DOHH2 (cell line): Measurements from ENCODE around the gene NUTM2D.
"Not testable (repeated sequence)": the region's sequence is repeated elsewhere in the genome, so short reads cannot be mapped to it uniquely, and the experiment has no call there.

Source experiments
- H3F3A ChIP-seq: fragments of 200-600 bp; sonication (generic), shearing (Covaris generic); 2 replicates; pipeline ENCODE4 v1.6.0; 2016; ENCODE audit warnings: antibody characterized with exemption, mild to moderate bottlenecking; ENCODE audit not compliant: control insufficient read depth, insufficient read depth
- H3K27ac ChIP-seq: fragments of 200-600 bp; sonication (generic); 2 replicates; pipeline ENCODE4 v1.5.1; 2014; ENCODE audit warnings: low read depth, mild to moderate bottlenecking, low read length, moderate library complexity
- H3K27me3 ChIP-seq: fragments of 200-600 bp; sonication (generic); 2 replicates; pipeline ENCODE4 v1.6.1; 2014; ENCODE audit warnings: mild to moderate bottlenecking, low read length, mixed read lengths; ENCODE audit not compliant: control insufficient read depth
- H3K36me3 ChIP-seq: fragments of 200-600 bp; sonication (generic); 2 replicates; pipeline ENCODE4 v1.6.1; 2014; ENCODE audit warnings: mild to moderate bottlenecking, low read length, moderate library complexity, mixed read lengths; ENCODE audit not compliant: control insufficient read depth
- H3K4me1 ChIP-seq: fragments of 200-600 bp; sonication (generic); 2 replicates; pipeline ENCODE4 v1.6.1; 2014; ENCODE audit warnings: mild to moderate bottlenecking, low read length, mixed read lengths; ENCODE audit not compliant: control insufficient read depth
- H3K4me2 ChIP-seq: fragments of 200-600 bp; sonication (generic); 2 replicates; pipeline ENCODE4 v1.6.0; 2014; ENCODE audit warnings: mild to moderate bottlenecking, low read length, moderate library complexity
- H3K4me3 ChIP-seq: fragments of 200-600 bp; sonication (generic); 2 replicates; pipeline ENCODE4 v1.5.1; 2014; ENCODE audit warnings: mild to moderate bottlenecking, low read length, mixed read lengths
- H3K79me2 ChIP-seq: fragments of 200-600 bp; sonication (generic); 2 replicates; pipeline ENCODE4 v1.6.1; 2014; ENCODE audit warnings: mild to moderate bottlenecking, low read length, mixed read lengths; ENCODE audit not compliant: control insufficient read depth
- H3K9me2 ChIP-seq: fragments of 200-600 bp; sonication (generic); replicated peaks from 2 replicates; pipeline ENCODE4 v1.6.1; 2014; ENCODE audit warnings: mild to moderate bottlenecking, low read length, mixed read lengths; ENCODE audit not compliant: control insufficient read depth
- H3K9me3 ChIP-seq: fragments of 200-600 bp; sonication (generic); 2 replicates; pipeline ENCODE4 v1.6.1; 2014; ENCODE audit warnings: antibody characterized with exemption, low read length, mixed read lengths; ENCODE audit not compliant: control insufficient read depth, insufficient read depth
- H4K20me1 ChIP-seq: fragments of 200-600 bp; sonication (generic); 2 replicates; pipeline ENCODE4 v1.6.0; 2014; ENCODE audit warnings: low read depth, mild to moderate bottlenecking, antibody characterized with exemption, low read length, moderate library complexity; ENCODE audit not compliant: control insufficient read depth, insufficient read depth
- CTCF ChIP-seq: fragments of 200-600 bp; sonication (generic); IDR thresholded peaks from one replicate; pipeline ENCODE4 v1.5.1; 2014; ENCODE audit warnings: antibody characterized with exemption, mild to moderate bottlenecking, low read depth, low read length; ENCODE audit not compliant: poor library complexity, severe bottlenecking

NUTM2D gene

DNA sequence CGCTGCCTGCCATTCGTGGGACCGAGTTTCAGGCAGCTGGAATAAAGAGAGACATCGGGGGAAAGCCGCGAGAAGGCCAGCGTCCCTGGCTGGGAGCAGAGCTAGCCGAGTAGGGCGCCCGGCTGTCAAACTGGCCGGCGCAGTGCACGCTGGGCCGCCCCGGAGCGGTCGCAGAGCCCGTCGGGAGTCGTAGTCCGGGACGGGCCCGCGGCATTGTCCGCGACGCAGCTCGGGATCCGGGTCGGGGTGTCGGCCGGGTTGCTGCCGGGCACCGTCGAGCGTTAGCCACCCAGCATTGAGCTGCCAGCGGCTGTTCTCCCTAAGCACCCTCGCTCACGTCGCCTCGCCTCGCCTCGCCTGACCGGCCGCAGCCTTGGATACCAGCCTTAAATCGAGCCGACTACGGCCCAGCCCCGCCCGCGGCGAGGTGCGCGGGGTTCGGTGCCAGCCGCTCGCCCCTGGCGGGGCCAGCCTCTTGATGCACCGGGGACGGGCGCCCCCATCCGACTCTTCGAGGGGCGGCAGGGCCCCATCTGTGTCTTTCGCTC is 14.8 kb upstream of the NUTM2D start:
- not testable (repeated sequence) for H4K20me1 ChIP-seq, H3F3A ChIP-seq, H3K27me3 ChIP-seq, H3K9me3 ChIP-seq, H3K36me3 ChIP-seq, H3K4me1 ChIP-seq, H3K9me2 ChIP-seq
- peaks cover 40% of the 10 kb centered on the region for H3K79me2 ChIP-seq
- H3K4me3 ChIP-seq: peak overlapping the region; percentile 74
- H3K4me2 ChIP-seq: peak overlapping the region; percentile 27; the same call in 1 of the 2 replicates
- TF ChIP-seq CTCF: peak; percentile 29
- peak overlapping the region; percentile 67 for H3K27ac ChIP-seq

DNA sequence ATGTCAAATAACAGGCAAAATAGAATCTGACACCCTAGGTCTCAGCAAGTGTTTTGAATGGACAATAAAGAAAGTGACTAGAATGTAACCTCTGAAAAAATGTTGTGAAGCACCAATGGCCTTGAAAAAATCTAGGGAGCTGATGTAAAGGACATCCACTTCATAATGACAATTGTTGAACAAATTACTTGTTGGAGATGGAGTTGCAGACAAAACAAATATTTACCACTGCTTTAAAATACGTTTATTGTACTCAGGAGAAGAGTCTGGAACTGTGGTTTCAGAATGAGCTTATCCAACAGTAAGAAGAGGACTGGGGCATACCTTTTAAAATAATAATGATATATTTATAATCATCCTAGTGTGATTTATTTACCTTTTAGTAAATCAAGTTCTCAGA is 11.8 kb upstream of the NUTM2D start:
- not testable (repeated sequence) for H3K9me3 ChIP-seq, H3K4me3 ChIP-seq, H3K4me1 ChIP-seq, H4K20me1 ChIP-seq, H3K36me3 ChIP-seq, H3F3A ChIP-seq, H3K27me3 ChIP-seq, H3K27ac ChIP-seq, H3K9me2 ChIP-seq, H3K4me2 ChIP-seq
- H3K79me2 ChIP-seq: peaks cover 17% of the 10 kb centered on the region

DNA sequence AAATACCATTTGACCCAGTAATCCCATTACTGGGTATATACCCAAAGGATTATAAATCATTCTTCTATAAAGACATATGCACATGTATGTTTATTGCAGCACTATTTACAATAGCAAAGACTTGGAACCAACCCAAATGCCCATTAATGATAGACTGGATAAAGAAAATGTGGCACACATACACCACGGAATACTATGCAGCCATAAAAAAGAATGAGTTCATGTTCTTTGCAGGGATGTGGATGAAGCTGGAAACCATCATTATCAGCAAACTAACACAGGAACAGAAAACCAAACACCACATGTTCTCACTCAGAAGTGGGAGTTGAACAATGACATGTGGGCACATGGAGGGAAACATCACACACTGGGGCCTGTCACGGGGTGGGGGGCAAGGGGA is 7.4 kb upstream of the NUTM2D start:
- not testable (repeated sequence) for H3K27me3 ChIP-seq, H3K4me1 ChIP-seq, H3K4me2 ChIP-seq, H3F3A ChIP-seq, H4K20me1 ChIP-seq, H3K36me3 ChIP-seq, H3K79me2 ChIP-seq, H3K9me2 ChIP-seq, H3K4me3 ChIP-seq, H3K9me3 ChIP-seq, H3K27ac ChIP-seq

- H3K79me2 ChIP-seq, H3K27ac ChIP-seq, H3K4me3 ChIP-seq, H3F3A ChIP-seq, H3K9me2 ChIP-seq, H4K20me1 ChIP-seq, H3K36me3 ChIP-seq, H3K4me2 ChIP-seq, H3K9me3 ChIP-seq, H3K27me3 ChIP-seq, H3K4me1 ChIP-seq: not testable (repeated sequence)
These were observed 4.7 kb upstream of the NUTM2D start for GRCh38 chr10:87352825-87353224.

DNA sequence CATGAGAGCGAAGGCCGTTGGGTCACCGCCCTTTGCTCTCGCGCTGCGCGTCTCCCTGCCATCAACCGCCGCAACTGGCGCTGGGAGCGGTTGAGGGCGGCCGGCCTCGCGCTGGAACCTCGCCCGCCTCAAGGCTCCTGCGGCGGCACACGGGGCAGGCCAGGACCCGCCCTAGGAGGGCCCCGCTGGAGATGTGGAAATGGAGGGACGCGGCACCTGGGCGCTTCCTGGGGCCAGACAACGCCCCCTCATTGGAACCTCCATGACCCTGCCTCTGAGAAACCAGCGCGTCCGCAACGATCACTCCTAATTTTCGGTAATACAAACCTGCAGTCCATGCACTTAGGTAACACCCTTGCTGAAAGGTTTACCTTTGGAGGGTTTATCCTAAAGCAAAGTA is 2.4 kb upstream of the NUTM2D start:
- H3K9me2 ChIP-seq, H3K36me3 ChIP-seq, H4K20me1 ChIP-seq, H3K4me1 ChIP-seq, H3K27ac ChIP-seq, H3K4me3 ChIP-seq, H3K9me3 ChIP-seq, H3F3A ChIP-seq, H3K27me3 ChIP-seq, H3K79me2 ChIP-seq, H3K4me2 ChIP-seq: not testable (repeated sequence)

- not testable (repeated sequence) for H4K20me1 ChIP-seq, H3K4me1 ChIP-seq, H3K36me3 ChIP-seq, H3K4me3 ChIP-seq, H3K4me2 ChIP-seq, H3K9me3 ChIP-seq, H3K9me2 ChIP-seq, H3K27me3 ChIP-seq, H3F3A ChIP-seq, H3K79me2 ChIP-seq, H3K27ac ChIP-seq
These were observed 615 bp downstream of the NUTM2D start for GRCh38 chr10:87358159-87358558.

DNA sequence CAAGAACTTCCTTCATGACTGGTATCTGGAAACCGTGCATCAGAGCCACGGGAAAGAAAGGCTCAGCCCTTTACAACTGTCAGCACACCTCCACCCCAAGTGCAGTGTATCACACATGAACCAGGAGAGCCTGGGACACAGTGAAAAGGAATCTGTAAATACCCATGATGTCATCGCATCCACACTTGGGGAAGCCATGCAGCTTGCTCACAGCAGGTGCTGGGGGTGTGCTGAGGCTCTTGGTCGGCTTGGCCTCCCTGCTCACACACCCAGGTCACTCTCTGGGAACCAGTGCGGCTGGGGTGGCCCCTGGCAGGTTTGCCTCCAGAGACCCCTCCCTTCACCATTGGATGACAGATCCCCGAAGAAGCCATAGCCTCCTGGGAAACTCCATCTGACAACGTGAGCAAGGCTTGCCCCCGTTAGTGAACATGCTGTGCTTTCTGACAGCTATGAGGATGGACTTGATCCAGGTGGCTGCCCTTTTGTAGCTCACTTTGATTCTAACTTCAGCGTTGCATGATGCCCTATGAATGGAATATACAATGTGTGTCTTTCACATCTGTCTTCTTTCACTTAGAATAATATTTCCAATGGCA is 12.1 kb downstream of the NUTM2D start:
- H3F3A ChIP-seq, H3K4me1 ChIP-seq, H3K4me2 ChIP-seq, H3K27me3 ChIP-seq, H3K4me3 ChIP-seq, H3K9me2 ChIP-seq, H3K9me3 ChIP-seq, H4K20me1 ChIP-seq, H3K36me3 ChIP-seq, H3K27ac ChIP-seq, H3K79me2 ChIP-seq: not testable (repeated sequence)

- H4K20me1 ChIP-seq, H3K79me2 ChIP-seq, H3K4me3 ChIP-seq, H3F3A ChIP-seq, H3K27me3 ChIP-seq, H3K27ac ChIP-seq, H3K9me3 ChIP-seq, H3K9me2 ChIP-seq, H3K4me1 ChIP-seq, H3K4me2 ChIP-seq, H3K36me3 ChIP-seq: not testable (repeated sequence)
These were observed 16.5 kb downstream of the NUTM2D start for GRCh38 chr10:87374091-87374490.
